BE2C (cell line): ENCODE results near the gene CDKL5.
A peak's percentile ranks its signal among the peaks of the same experiment; 100 is the strongest.

Experiments used
- DNase-seq: peaks from one replicate; pipeline ENCODE4 v3.0.0-alpha.2; 2020
- H3K27me3 ChIP-seq: fragments of 250-450 bp; sonication (Bioruptor Pico); 2 replicates; pipeline ENCODE4 v1.5.1; 2020; ENCODE audit warnings: mild to moderate bottlenecking
- H3K36me3 ChIP-seq: fragments of 250-450 bp; sonication (Bioruptor Pico); 2 replicates; pipeline ENCODE4 v1.5.1; 2020; ENCODE audit warnings: mild to moderate bottlenecking
- H3K4me1 ChIP-seq: fragments of 250-450 bp; sonication (Bioruptor Pico); 2 replicates; pipeline ENCODE4 v1.5.1; 2020
- H3K4me3 ChIP-seq: 2 replicates; pipeline ENCODE4 v1.5.1; 2011; ENCODE audit warnings: low read depth, low read length
- H3K9me3 ChIP-seq: fragments of 250-450 bp; sonication (Bioruptor Pico); 2 replicates; pipeline ENCODE4 v1.5.1; 2020
- TF ChIP-seq, protein P1 (sequence below): IDR thresholded peaks from 2 replicates; pipeline ENCODE4 v1.5.1; 2012; ENCODE audit warnings: mild to moderate bottlenecking, low read depth, low read length

The CDKL5 gene

DNA sequence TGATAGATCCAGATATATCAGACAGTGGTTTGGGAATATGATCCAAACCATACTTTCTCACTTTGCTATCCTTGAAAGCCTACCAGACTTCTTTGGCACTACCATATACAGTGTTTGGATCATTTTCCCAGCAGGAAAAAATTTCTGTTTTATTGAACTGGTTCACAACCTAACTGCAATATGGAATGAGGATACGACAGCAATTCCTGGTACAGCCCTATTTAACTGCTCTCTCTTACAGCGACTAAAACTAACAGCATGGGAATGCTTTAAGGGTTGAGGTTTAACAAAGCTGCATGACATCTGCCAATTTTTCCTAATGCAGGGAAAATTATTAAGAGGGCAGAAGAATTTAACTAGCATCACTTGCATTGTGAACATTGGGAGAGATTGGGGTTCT lies 199.2 kb downstream of the CDKL5 start:
- no peaks in the 10 kb centered on the region for H3K4me1 ChIP-seq
- H3K36me3 ChIP-seq, result no peaks in the 10 kb centered on the region
- no peaks in the 10 kb centered on the region for H3K9me3 ChIP-seq
- H3K27me3 ChIP-seq, result no peaks in the 10 kb centered on the region
- no peak overlapping the region for H3K4me3 ChIP-seq
- TF ChIP-seq, protein P1, sequence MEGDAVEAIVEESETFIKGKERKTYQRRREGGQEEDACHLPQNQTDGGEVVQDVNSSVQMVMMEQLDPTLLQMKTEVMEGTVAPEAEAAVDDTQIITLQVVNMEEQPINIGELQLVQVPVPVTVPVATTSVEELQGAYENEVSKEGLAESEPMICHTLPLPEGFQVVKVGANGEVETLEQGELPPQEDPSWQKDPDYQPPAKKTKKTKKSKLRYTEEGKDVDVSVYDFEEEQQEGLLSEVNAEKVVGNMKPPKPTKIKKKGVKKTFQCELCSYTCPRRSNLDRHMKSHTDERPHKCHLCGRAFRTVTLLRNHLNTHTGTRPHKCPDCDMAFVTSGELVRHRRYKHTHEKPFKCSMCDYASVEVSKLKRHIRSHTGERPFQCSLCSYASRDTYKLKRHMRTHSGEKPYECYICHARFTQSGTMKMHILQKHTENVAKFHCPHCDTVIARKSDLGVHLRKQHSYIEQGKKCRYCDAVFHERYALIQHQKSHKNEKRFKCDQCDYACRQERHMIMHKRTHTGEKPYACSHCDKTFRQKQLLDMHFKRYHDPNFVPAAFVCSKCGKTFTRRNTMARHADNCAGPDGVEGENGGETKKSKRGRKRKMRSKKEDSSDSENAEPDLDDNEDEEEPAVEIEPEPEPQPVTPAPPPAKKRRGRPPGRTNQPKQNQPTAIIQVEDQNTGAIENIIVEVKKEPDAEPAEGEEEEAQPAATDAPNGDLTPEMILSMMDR, result no peak
- DNase-seq, result no peak

DNA sequence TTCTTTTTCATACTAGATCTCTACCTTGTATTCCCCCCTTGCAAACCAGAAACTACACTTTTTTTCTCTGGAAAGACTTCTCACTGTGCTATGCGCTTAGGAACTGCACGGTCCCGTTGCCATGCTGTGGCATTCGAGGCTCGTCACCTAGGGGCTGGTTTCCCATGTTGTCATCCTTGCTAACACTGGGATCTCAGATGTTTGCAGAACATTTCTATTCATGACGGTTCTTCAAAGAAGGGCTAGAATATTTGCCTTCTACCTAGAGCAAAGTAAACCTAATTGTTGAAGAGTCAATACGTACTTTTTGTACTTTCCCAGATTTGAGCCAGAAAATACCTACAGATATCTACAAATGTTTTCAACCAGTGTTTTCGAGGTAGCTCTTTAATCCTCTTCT lies 205.5 kb downstream of the CDKL5 start:
- no peaks in the 10 kb centered on the region for H3K36me3 ChIP-seq
- H3K4me1 ChIP-seq, result no peaks in the 10 kb centered on the region
- TF ChIP-seq, protein P1, result no peak
- no peak for DNase-seq
- H3K4me3 ChIP-seq, result no peak overlapping the region
- H3K9me3 ChIP-seq, result no peaks in the 10 kb centered on the region
- no peaks in the 10 kb centered on the region for H3K27me3 ChIP-seq

DNA sequence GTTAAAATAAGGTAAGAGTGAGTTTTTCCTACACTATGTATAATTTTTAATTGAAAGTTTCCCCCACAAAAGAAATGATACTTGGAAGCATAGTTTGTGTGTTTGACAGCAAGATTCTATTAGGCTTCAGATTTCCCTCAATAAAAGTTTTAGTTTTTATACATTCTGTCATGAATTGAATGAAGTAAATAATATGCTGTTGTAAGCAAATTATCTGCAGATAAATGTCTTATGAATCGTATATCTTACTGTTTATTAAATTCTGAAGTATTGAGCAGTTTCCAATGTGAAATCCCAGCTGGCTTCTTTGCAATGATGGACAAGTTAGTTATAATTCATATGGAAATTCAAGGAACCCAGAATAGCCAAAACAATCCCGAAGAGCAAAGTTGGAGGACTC lies 213.0 kb downstream of the CDKL5 start:
- Histone ChIP-seq H3K27me3 (no peaks in the 10 kb centered on the region), H3K4me1 (peaks cover 5% of the 10 kb centered on the region; the same call in 1 of the 2 replicates), H3K9me3 (no peaks in the 10 kb centered on the region), H3K4me3 (no peak overlapping the region), H3K36me3 (no peaks in the 10 kb centered on the region)
- no peak for DNase-seq
- TF ChIP-seq, protein P1, result no peak

DNA sequence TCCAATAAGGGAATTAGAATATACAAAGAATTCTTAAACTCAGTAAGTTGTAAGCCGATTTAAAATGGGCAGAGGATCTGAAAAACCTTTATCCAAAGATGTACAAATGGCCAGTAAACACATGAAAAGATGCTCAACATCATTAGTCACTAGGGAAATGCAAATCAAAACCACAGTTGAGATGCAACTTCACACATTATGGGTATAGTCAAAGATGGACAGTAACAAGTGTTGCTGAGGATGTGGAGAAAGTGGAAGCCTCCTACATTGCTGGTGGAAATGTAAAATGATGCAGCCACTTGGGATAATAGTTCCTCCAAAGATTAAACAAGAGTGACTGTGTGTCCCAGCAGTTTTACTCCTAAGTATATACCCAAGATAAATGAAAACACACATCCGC lies 213.9 kb downstream of the CDKL5 start:
- no peak for DNase-seq
- H3K4me1 ChIP-seq, result peaks cover 5% of the 10 kb centered on the region; the same call in 1 of the 2 replicates
- H3K27me3 ChIP-seq, result no peaks in the 10 kb centered on the region
- TF ChIP-seq, protein P1, result no peak
- no peaks in the 10 kb centered on the region for H3K36me3 ChIP-seq
- no peaks in the 10 kb centered on the region for H3K9me3 ChIP-seq
- no peak overlapping the region for H3K4me3 ChIP-seq

DNA sequence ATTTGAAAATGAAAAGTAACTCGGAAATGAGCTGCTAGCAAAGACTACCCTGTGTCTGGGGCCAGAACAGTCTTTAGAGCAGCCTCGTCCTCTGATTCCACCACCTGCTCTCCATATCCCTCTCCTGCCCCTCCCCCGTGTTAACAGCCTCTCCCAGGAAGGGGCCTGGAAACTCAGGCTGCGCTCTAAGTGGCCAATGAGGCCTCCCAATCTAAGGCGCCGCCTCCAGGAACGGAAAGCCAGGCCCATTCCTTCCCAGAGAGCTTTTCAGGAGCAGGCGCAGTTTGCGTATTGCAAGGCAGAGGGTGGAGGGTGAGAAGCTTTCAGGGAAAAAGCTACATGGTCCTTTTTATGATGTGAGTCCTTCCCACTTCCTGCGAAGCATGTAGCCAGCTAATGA lies 215.3 kb downstream of the CDKL5 start:
- DNase-seq, result peak; percentile 88
- Histone ChIP-seq H3K27me3 (no peaks in the 10 kb centered on the region), H3K36me3 (no peaks in the 10 kb centered on the region), H3K4me1 (peaks cover 5% of the 10 kb centered on the region; the same call in 1 of the 2 replicates), H3K4me3 (peak overlapping the region; percentile 29), H3K9me3 (no peaks in the 10 kb centered on the region)
- TF ChIP-seq, protein P1, result no peak

DNA sequence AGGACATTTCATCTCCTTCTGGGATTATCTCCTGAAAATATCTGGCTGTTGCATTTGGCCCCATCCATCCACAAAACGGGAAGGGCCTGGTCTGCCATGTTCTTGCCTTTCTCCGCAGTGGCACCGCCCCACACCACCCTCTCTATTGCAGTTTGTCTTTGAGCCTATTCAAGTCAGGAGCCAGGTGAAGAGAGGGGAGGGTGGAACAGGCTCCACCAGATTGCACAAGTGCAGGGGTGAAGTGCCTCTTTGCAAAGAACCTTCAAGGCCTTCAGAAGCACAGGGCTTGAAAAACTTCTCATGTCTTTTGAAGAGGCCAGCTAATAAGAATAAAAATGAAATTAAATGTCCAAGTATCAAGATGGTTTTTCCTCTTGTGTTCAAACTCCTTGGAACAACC lies 217.8 kb downstream of the CDKL5 start:
- Histone ChIP-seq H3K36me3 (no peaks in the 10 kb centered on the region), H3K9me3 (no peaks in the 10 kb centered on the region), H3K4me1 (peaks cover 5% of the 10 kb centered on the region; the same call in 1 of the 2 replicates), H3K27me3 (no peaks in the 10 kb centered on the region), H3K4me3 (no peak overlapping the region)
- TF ChIP-seq, protein P1, result no peak
- DNase-seq, result no peak
